ENCODE results near the gene RPS15. TPM values are rescaled to one million over a fixed set of nuclear protein-coding genes. Genes with fewer than 3 reads are reported as not detected.

RPS15 gene
- total and polyA plus RNA-seq, 9 of the 15 experiments (the other 6 are each of a cell fraction or from before 2014, with no cell fraction given), result 605 to 2,791 (median 957) TPM

GRCh38 chr19:1389033-1389940 lies 48.9 kb upstream of the RPS15 start:
- Histone ChIP-seq H4K20me1 (replicated peaks; ENCODE audit: control insufficient read depth, insufficient read depth, low read length) (peaks cover 12% of the 10 kb centered on the region), H3K9me1 (ENCODE audit: control insufficient read depth, insufficient read depth, low read length) (no peaks in the 10 kb centered on the region), H3K79me2 (ENCODE audit: control insufficient read depth, insufficient read depth, low read length) (peaks cover 39% of the 10 kb centered on the region), H3K9ac (ENCODE audit: insufficient read depth in 1 of 2, low read depth in 2 of 2, low read length in 2 of 2) (no peak overlapping the region), H2AFZ (ENCODE audit: low read depth, low read length) (no peak overlapping the region), H3K9me3 (replicated peaks; ENCODE audit: control insufficient read depth, insufficient read depth, low read depth, low read length) (no peaks in the 10 kb centered on the region), H3K36me3 (ENCODE audit: control insufficient read depth, insufficient read depth, low read length) (peaks cover 82% of the 10 kb centered on the region; the same call in 2 of the 3 replicates), H3K4me2 (ENCODE audit: insufficient read depth, low read length) (no peak overlapping the region; the same call in 1 of the 2 replicates), H3K4me3 (no peak overlapping the region), H3K4me1 (replicated peaks in 1 of 2; ENCODE audit: control insufficient read depth in 2 of 2, insufficient read depth in 2 of 2, low read length in 2 of 2) (peaks cover 0 to 60% of the 10 kb centered on the region in 2 experiments; a peak in 2 of 5 replicates), H3K27ac (ENCODE audit: extremely low read depth, low read depth, low read length) (no peak overlapping the region), H3K27me3 (ENCODE audit: control insufficient read depth in 2 of 2, insufficient read depth in 2 of 2, low read length in 2 of 2) (no peaks in the 10 kb centered on the region)
- ChIA-PET POLR2A (no interaction called here), CTCF (ENCODE audit: low intra/inter-chr PET ratio) (interaction anchor here (0.6 kb wide), 1 partner anchor 171 kb away, joined by 3 read pairs; no protein-coding TSS in a partner anchor)
- in situ Hi-C loops (cut with MboI), result no loop called here
- ATAC-seq (no peak), FAIRE-seq (peak; percentile 49), DNase-seq (ENCODE audit: extremely low read depth in 1 of 4, low spot score in 3 of 4) (no peak)
- WGBS (ENCODE audit: insufficient coverage, low coverage, missing lambda C conversion rate), result 95% methylated on average over 27 of the region's 39 CpGs
- intact Hi-C loops (cut with micrococcal nuclease), result no loop called here
- no TSS peak for BruUV-seq (replicated peaks)
- TF ChIP-seq CC2D1A (IDR thresholded peaks at IDR 0.05), result no peak
- TF ChIP-seq KDM1A (IDR thresholded peaks at IDR 0.05), result peak in 1 of 2 experiments; percentile 94; a peak in 2 of 4 replicates
- TF ChIP-seq ZBTB33 (CRISPR knock-in tag; IDR thresholded peaks at IDR 0.05), result peak; percentile 42; the same call in 1 of the 2 replicates
- peak; percentile 100 for TF ChIP-seq ZBTB43 (CRISPR knock-in tag; IDR thresholded peaks at IDR 0.05)
- TF ChIP-seq SIX5 (IDR thresholded peaks at IDR 0.05; ENCODE audit: borderline replicate concordance in 1 of 2, insufficient read depth in 1 of 2, low read depth in 1 of 2, low read length in 2 of 2), result no peak
- peak; percentile 20 for TF ChIP-seq POLR2B (IDR thresholded peaks at IDR 0.05; ENCODE audit: low read depth, partially characterized antibody)
- peak; percentile 92 for TF ChIP-seq MYNN (IDR thresholded peaks at IDR 0.05)
- no peak for TF ChIP-seq MYNN (CRISPR knock-in tag; IDR thresholded peaks at IDR 0.05)
- 0 out of 2 replicates have a peak, but pooled peaks have one; percentile 69 for TF ChIP-seq IRF2 (CRISPR knock-in tag; IDR thresholded peaks at IDR 0.05)
- TF ChIP-seq ZBTB26 (CRISPR knock-in tag; IDR thresholded peaks at IDR 0.05), result no peak
- TF ChIP-seq HNRNPLL (IDR thresholded peaks at IDR 0.05; ENCODE audit: low read depth, low read length, poor library complexity, severe bottlenecking), result peak; percentile 55
- TF ChIP-seq NCOR1 (IDR thresholded peaks at IDR 0.05), result no peak
- no peak for TF ChIP-seq BRF1 (IDR thresholded peaks at IDR 0.05; ENCODE audit: borderline replicate concordance, extremely low read depth, insufficient read length)
- peak; percentile 34; the same call in 1 of the 2 replicates for TF ChIP-seq ARID2 (IDR thresholded peaks at IDR 0.05)
- TF ChIP-seq SMARCA5 (IDR thresholded peaks at IDR 0.05), result peak; percentile 48; the same call in 1 of the 2 replicates
- no peak for TF ChIP-seq FUS (optimal IDR thresholded peaks at IDR 0.05; ENCODE audit: low read depth, low read length)
- TF ChIP-seq SUPT5H (IDR thresholded peaks at IDR 0.05), result peak; percentile 42
- TF ChIP-seq ZC3H4 (CRISPR knock-in tag; IDR thresholded peaks at IDR 0.05; ENCODE audit: borderline replicate concordance), result peak; percentile 33; the same call in 1 of the 2 replicates

Measured in K562 (cell line).